Measurements from ENCODE around the gene XXYLT1.
A peak's percentile ranks its signal among the peaks of the same experiment; 100 is the strongest.

Gene XXYLT1

DNA sequence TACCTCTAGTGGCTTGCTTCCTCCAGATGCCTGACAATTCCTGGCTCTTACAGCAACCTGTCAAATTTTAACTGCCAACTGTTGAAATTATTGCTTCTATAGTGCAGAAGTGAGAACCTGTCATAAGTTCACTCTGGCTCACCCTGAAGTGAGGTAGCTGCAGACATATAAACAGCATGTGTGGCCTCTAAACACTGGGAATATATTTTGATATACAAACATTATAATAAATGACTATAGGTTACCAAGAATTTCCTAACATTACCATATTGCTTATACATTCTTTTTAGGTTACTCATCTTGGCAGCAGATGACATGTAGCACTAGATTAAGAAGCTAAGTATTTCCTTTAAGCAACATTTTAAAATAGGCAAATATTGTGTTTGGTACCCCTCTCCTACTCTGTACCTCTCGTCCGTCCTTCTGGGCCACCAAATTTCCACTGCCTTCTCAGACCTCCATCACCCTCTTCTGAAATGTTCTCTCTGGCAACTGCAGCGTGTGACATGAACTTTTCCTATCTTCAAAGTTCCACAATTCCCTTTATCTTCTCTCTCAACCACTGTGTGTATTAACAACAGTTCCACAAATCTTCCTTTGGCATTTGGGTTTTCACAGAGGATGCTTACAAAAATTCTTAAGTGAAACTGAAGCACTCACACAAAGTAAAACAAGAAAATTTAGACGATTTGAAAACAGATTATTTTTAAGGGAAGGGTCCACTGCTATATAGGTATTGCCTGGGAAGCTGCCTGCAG lies 15.3 kb upstream of the XXYLT1 start:
- peak; percentile 83 for ATAC-seq (ENCODE audit: low read depth)
- no peak overlapping the region for H3K4me3 ChIP-seq (ENCODE audit: severe bottlenecking)
- H3K27me3 ChIP-seq (ENCODE audit: insufficient read depth, poor library complexity, severe bottlenecking): no peaks in the 10 kb centered on the region
- no peak for TF ChIP-seq CTCF (IDR thresholded peaks at IDR 0.05; ENCODE audit: poor library complexity, severe bottlenecking)
- H3K4me1 ChIP-seq (ENCODE audit: insufficient read depth, poor library complexity, severe bottlenecking): peaks cover 11% of the 10 kb centered on the region
- H3K36me3 ChIP-seq (ENCODE audit: low read depth): peaks cover 59% of the 10 kb centered on the region
- no peaks in the 10 kb centered on the region for H3K9me3 ChIP-seq (ENCODE audit: severe bottlenecking)
- no peak for DNase-seq (ENCODE audit: low spot score)
- H3K27ac ChIP-seq (ENCODE audit: poor library complexity, severe bottlenecking): peak overlapping the region; percentile 30

DNA sequence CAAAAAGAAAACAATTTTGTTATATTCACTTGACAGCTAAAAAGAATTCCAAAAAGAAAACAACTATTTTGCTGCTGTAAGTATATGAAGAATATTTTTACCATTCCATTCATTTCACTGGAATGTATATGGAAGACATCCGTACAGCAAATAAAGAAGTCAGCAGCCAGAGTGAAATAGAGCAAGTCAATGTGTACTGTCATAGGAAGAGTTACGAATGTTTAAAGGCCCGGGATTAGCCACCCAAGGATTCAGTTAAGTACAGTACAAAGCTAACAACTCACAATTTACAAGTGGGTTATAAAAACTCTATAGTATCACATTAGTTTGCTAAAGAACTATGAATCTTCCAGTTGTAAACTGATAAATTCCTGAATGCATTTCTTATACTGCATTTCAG lies 14.4 kb upstream of the XXYLT1 start:
- ATAC-seq (ENCODE audit: low read depth) (no peak), DNase-seq (ENCODE audit: low spot score) (no peak)
- no peak for TF ChIP-seq CTCF (IDR thresholded peaks at IDR 0.05; ENCODE audit: poor library complexity, severe bottlenecking)
- Histone ChIP-seq H3K27ac (ENCODE audit: poor library complexity, severe bottlenecking) (no peak overlapping the region), H3K4me3 (ENCODE audit: severe bottlenecking) (no peak overlapping the region), H3K4me1 (ENCODE audit: insufficient read depth, poor library complexity, severe bottlenecking) (peaks cover 11% of the 10 kb centered on the region), H3K9me3 (ENCODE audit: severe bottlenecking) (no peaks in the 10 kb centered on the region), H3K36me3 (ENCODE audit: low read depth) (peaks cover 59% of the 10 kb centered on the region), H3K27me3 (ENCODE audit: insufficient read depth, poor library complexity, severe bottlenecking) (no peaks in the 10 kb centered on the region)

GRCh38 chr3:195284842-195285241 lies 13.9 kb upstream of the XXYLT1 start:
- TF ChIP-seq CTCF (IDR thresholded peaks at IDR 0.05; ENCODE audit: poor library complexity, severe bottlenecking): no peak
- Histone ChIP-seq H3K4me1 (ENCODE audit: insufficient read depth, poor library complexity, severe bottlenecking) (peaks cover 11% of the 10 kb centered on the region), H3K9me3 (ENCODE audit: severe bottlenecking) (no peaks in the 10 kb centered on the region), H3K4me3 (ENCODE audit: severe bottlenecking) (no peak overlapping the region), H3K27ac (ENCODE audit: poor library complexity, severe bottlenecking) (no peak overlapping the region), H3K36me3 (ENCODE audit: low read depth) (peaks cover 53% of the 10 kb centered on the region), H3K27me3 (ENCODE audit: insufficient read depth, poor library complexity, severe bottlenecking) (no peaks in the 10 kb centered on the region)
- ATAC-seq (ENCODE audit: low read depth) (no peak), DNase-seq (ENCODE audit: low spot score) (no peak)

DNA sequence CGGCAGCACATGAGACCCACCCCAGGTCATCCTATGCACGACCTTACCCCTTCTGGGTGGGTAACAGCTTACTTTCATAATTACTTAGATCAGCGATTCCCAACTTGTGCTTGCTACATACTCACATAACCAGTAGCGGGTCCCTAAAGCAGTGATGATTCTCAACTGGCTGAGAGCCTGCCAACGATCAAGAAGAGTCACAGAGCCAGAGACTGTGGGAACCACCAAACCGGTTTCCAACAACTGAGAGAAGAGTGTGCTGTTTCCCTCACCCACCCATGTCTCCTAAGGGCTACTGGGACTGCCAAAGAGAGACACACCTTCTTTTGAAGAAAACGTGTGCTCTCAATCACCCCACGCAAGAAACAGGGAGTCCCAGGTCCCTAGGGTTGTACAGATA lies 12.0 kb upstream of the XXYLT1 start:
- peaks cover 11% of the 10 kb centered on the region for H3K4me1 ChIP-seq (ENCODE audit: insufficient read depth, poor library complexity, severe bottlenecking)
- peaks cover 38% of the 10 kb centered on the region for H3K36me3 ChIP-seq (ENCODE audit: low read depth)
- H3K27me3 ChIP-seq (ENCODE audit: insufficient read depth, poor library complexity, severe bottlenecking): no peaks in the 10 kb centered on the region
- DNase-seq (ENCODE audit: low spot score): no peak
- TF ChIP-seq CTCF (IDR thresholded peaks at IDR 0.05; ENCODE audit: poor library complexity, severe bottlenecking): no peak
- no peak overlapping the region for H3K27ac ChIP-seq (ENCODE audit: poor library complexity, severe bottlenecking)
- no peak overlapping the region for H3K4me3 ChIP-seq (ENCODE audit: severe bottlenecking)
- no peaks in the 10 kb centered on the region for H3K9me3 ChIP-seq (ENCODE audit: severe bottlenecking)
- ATAC-seq (ENCODE audit: low read depth): no peak

DNA sequence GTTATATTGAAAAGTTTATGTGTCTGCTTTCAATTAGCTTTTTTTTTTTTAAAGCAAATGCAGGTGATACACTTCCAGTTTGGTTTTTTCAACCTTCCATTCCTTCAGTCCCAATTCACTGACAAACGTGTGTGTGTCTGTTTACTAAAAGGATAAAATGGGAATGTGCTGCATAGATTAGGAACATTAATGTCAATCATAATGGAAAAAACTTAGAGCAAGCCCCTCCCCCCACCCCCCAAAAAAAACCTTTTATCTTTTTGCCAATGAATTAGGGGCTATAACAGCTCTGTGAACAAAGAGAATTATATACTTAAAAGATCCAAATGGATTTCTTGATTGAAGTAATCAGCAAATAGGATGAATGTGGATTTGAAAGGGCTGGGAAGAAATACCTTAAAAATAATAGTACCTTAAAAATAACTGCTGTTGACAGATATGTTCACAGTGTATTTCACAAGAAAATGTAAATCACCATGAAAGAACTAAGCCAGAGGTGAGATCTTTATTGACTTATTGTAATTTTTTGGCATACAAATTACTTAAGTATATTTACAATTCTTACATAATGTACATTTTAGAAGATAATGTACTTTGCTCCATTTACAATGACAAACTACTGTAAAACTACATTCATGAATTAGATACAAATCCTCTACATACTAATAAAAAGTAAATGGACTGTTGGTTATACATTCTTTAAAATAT lies 3.5 kb upstream of the XXYLT1 start:
- H3K27ac ChIP-seq (ENCODE audit: poor library complexity, severe bottlenecking): no peak overlapping the region
- no peak for ATAC-seq (ENCODE audit: low read depth)
- no peak for TF ChIP-seq CTCF (IDR thresholded peaks at IDR 0.05; ENCODE audit: poor library complexity, severe bottlenecking)

More for the DNA sequence above, 3.5 kb upstream of the XXYLT1 start:
- no peaks in the 10 kb centered on the region for H3K9me3 ChIP-seq (ENCODE audit: severe bottlenecking)
- H3K4me3 ChIP-seq (ENCODE audit: severe bottlenecking): no peak overlapping the region
- DNase-seq (ENCODE audit: low spot score): no peak
- H3K27me3 ChIP-seq (ENCODE audit: insufficient read depth, poor library complexity, severe bottlenecking): no peaks in the 10 kb centered on the region
- H3K4me1 ChIP-seq (ENCODE audit: insufficient read depth, poor library complexity, severe bottlenecking): peaks cover 7% of the 10 kb centered on the region
- H3K36me3 ChIP-seq (ENCODE audit: low read depth): 0 out of 2 replicates have a peak, but pooled peaks cover 7% of the 10 kb centered on the region

Measured in RWPE2 (cell line).